ENCODE measurements around the gene IGSF5.

Gene IGSF5

DNA sequence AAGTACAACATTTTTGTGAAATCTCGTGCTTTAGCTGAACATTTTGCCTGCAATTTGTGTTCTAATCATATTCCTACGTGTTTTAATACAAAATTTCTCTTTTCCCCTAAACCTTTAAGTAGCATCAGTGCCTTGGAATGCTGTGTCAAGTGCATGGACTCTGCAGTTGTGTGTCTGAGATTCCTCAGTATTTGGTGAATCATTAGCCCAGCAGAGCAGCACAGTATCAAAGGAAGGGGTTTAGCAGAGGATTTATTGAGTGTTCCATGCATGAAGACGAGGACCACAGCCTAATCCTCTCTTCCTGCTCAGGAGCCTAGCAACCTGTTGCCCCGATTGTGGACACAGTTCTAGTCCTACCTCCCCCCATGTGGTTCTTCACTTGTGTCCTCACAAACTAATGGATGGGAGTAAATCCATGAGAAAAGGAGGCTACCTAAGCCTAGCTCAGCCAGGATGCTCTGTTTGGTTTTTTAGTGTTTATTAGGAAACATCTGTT, 92.9 kb downstream of the IGSF5 start:
- no peak for DNase-seq

DNA sequence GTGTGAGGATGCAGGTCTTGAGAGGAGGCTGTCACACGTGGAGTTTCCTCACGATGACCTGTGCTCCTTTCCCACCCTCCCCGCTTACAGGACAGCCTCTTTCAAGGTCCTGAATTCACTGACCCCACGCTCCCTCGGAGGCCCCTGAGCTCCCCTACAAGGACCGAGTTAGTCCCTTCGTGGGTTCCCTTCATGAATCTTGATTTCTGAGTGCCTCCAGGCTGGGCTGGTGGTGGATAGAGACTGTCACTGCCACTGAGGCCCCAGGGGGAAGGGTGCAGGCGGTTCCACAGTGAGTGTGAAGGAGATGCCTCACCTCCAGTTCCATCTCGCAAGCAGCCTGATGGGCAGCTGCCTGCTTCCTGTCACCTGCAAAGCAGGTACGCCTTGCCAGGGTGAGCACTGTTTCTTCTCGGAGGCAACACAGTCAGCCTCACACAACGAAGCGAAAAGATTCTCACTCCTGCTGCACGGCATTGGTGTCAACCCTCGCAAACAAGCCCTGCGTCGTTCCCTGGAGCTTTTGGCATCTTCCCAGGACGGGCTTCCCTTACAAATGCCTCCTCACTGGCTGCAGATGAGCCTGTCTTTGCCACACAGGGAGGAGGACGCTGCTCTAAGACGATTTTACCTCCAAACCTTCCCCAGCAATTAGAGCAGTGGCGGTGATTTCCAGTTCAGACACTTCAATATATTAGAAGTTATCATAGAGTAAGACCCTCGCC, 95.6 kb downstream of the IGSF5 start:
- DNase-seq, result no peak

GRCh38 chr21:39842741-39843459, 97.9 kb downstream of the IGSF5 start:
- no peak for DNase-seq

- DNase-seq, result no peak
These were observed 98.5 kb downstream of the IGSF5 start for GRCh38 chr21:39843483-39843882.

DNA sequence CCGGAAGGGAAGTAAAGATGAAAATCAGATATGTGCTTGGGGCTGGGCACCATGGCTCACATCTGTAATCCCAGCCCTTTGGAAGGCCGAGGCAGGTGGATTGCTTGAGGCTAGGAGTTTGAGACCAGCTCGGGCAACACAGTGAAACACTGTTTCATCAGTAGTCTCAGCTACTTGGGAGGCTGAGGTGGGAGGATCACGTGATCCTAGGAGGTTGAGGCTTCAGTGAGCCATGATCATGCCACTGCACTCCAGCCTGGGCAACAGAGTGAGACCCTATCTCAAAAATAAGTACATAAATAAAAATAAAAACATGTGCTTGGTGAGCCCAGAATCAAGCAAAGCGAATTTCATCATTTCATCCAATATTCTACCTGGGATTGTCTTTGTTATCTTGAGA, 98.9 kb downstream of the IGSF5 start:
- no peak for DNase-seq

- DNase-seq, result no peak
These were observed 100.7 kb downstream of the IGSF5 start for GRCh38 chr21:39845571-39846130.

DNA sequence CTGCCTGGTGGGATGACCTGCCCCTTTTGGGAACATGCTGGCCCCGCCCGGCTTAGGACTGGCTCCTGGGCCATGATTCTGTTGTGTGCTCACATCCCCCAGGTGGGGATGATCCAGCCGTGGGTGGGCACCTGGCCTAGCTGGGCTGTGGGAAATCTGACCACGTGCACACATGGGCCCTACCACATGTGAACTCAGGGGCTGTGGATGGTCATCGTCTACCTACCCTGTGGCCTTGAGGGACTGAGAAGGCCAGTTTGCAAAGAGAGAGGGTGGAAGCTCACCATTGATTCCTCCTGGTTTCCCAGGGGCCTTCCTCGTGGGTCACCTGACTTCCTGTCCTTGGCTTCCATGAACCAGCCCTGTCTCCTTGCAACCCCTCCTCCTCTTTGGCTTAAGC, 102.9 kb downstream of the IGSF5 start:
- no peak for DNase-seq

- DNase-seq, result no peak
These were observed 104.2 kb downstream of the IGSF5 start for GRCh38 chr21:39849014-39849655.

DNA sequence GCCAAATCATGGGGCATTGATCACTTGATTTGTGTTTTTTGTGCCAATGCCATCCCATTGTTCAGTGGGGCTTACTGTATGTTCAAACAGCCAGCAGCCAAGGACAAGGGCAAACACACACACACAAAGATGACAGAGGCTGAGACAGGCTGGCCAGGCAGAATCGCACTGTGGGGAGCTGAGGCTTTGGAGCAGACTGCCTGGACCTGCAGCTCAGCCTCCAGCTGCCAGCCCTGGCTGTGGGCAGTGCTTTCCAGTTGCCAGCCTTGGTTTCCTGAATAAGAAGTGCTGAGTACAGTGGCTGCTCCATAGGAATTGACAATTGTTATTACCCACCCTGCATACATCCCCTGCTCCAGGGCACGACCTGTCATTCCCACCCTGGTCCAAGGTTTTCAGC, 105.3 kb downstream of the IGSF5 start:
- DNase-seq, result no peak

GRCh38 chr21:39851002-39851618, 106.1 kb downstream of the IGSF5 start:
- DNase-seq, result no peak

Data from activated T-cell treated with anti-CD3 and anti-CD28 coated beads, Interleukin-2, amount 50 U/mL, for 48 hours (primary cell).